HEK293 (cell line): ENCODE results near the gene TPMT.
A peak's percentile ranks its signal among the peaks of the same experiment; 100 is the strongest.

ENCODE experiments used
- CTCF ChIA-PET: fragments of 350-600 bp; formaldehyde crosslinking; extraction: SDS; loops from one replicate; lab custom pipeline; 2021; ENCODE audit warnings: antibody characterized with exemption; lab: Yijun Ruan, JAX
- POLR2A ChIA-PET: fragments of 300-600 bp; formaldehyde crosslinking; extraction: SDS; loops from one replicate; lab custom pipeline; 2020; ENCODE audit warnings: antibody characterized with exemption, inconsistent platforms; lab: Yijun Ruan, JAX
- H3K27ac ChIP-seq: fragments of 200-500 bp; sonication (Bioruptor generic); 2 replicates; pipeline ENCODE4 v1.5.1; 2014; ENCODE audit warnings: low read depth, low read length, control low read depth, inconsistent platforms; ENCODE audit errors: extremely low read depth
- H3K36me3 ChIP-seq, 2 experiments: fragments of 200-500 bp in 1 of 2; sonication (Bioruptor generic) in 1 of 2; 1 replicate in 1 of 2; 2 replicates in 1 of 2; pipeline ENCODE4 v1.5.1; 2014 to 2017; ENCODE audit warnings: inconsistent platforms in 2 of 2, low read length in 2 of 2; ENCODE audit not compliant: control insufficient read depth in 2 of 2, insufficient read depth in 1 of 2
- H3K4me1 ChIP-seq: fragments of 200-500 bp; sonication (Bioruptor generic); 2 replicates; pipeline ENCODE4 v1.5.1; 2014; ENCODE audit warnings: mild to moderate bottlenecking, low read length, inconsistent platforms; ENCODE audit not compliant: control insufficient read depth, insufficient read depth
- H3K4me3 ChIP-seq: 2 replicates; pipeline ENCODE4 v1.5.1; 2011; ENCODE audit warnings: low read depth, mild to moderate bottlenecking, control low read depth, low read length, moderate library complexity
- H3K9me3 ChIP-seq: fragments of 200-500 bp; sonication (Bioruptor generic); 2 replicates; pipeline ENCODE4 v1.5.1; 2014; ENCODE audit warnings: low read depth, low read length, inconsistent platforms; ENCODE audit not compliant: control insufficient read depth, insufficient read depth
- FEZF1 ChIP-seq: fragments of 450-650 bp; formaldehyde crosslinking; IDR thresholded peaks from 2 replicates; pipeline ENCODE4 v1.5.1; 2016; ENCODE audit warnings: missing biosample characterization, missing genetic modification characterization
- REST ChIP-seq: fragments of 450-650 bp; formaldehyde crosslinking; IDR thresholded peaks from 2 replicates; pipeline ENCODE4 v1.5.1; 2016; ENCODE audit warnings: missing biosample characterization, missing genetic modification characterization
- ZFHX2 ChIP-seq: fragments of 450-650 bp; formaldehyde crosslinking; conservative IDR thresholded peaks from 2 replicates; pipeline ENCODE4 v1.5.1; 2016; ENCODE audit warnings: missing biosample characterization, missing genetic modification characterization
- ZIC2 ChIP-seq: fragments of 450-650 bp; formaldehyde crosslinking; IDR thresholded peaks from 2 replicates; pipeline ENCODE4 v1.5.1; 2016; ENCODE audit warnings: missing biosample characterization, missing genetic modification characterization
- ZNF10 ChIP-seq: fragments of 450-650 bp; formaldehyde crosslinking; IDR thresholded peaks from 2 replicates; pipeline ENCODE4 v1.5.1; 2017; ENCODE audit warnings: missing biosample characterization, missing genetic modification characterization
- ZNF239 ChIP-seq: fragments of 450-650 bp; formaldehyde crosslinking; IDR thresholded peaks from 2 replicates; pipeline ENCODE4 v1.5.1; 2016; ENCODE audit warnings: missing biosample characterization, missing genetic modification characterization
- ZNF248 ChIP-seq: fragments of 450-650 bp; formaldehyde crosslinking; IDR thresholded peaks from 2 replicates; pipeline ENCODE4 v1.5.1; 2017; ENCODE audit warnings: missing biosample characterization, missing genetic modification characterization
- ZNF292 ChIP-seq: fragments of 450-650 bp; formaldehyde crosslinking; IDR thresholded peaks from 2 replicates; pipeline ENCODE4 v1.5.1; 2016; ENCODE audit warnings: low read depth, missing biosample characterization, missing genetic modification characterization, borderline replicate concordance
- ZNF341 ChIP-seq: fragments of 450-650 bp; formaldehyde crosslinking; IDR thresholded peaks from 2 replicates; pipeline ENCODE4; 2016; ENCODE audit warnings: low read depth, missing biosample characterization, missing genetic modification characterization
- ZNF514 ChIP-seq: fragments of 450-650 bp; formaldehyde crosslinking; IDR thresholded peaks from 2 replicates; pipeline ENCODE4 v1.5.1; 2016; ENCODE audit warnings: missing biosample characterization, missing genetic modification characterization
- ZNF571 ChIP-seq: fragments of 450-650 bp; formaldehyde crosslinking; IDR thresholded peaks from 2 replicates; pipeline ENCODE4 v1.5.0; 2017; ENCODE audit warnings: missing biosample characterization, missing genetic modification characterization
- ZNF777 ChIP-seq: fragments of 450-650 bp; formaldehyde crosslinking; IDR thresholded peaks from 2 replicates; pipeline ENCODE4 v1.5.1; 2017; ENCODE audit warnings: missing biosample characterization, missing genetic modification characterization, borderline replicate concordance
- ZSCAN4 ChIP-seq: fragments of 450-650 bp; formaldehyde crosslinking; IDR thresholded peaks from 2 replicates; pipeline ENCODE4 v1.5.1; 2017; ENCODE audit warnings: missing biosample characterization, missing genetic modification characterization
- ZSCAN5A ChIP-seq: fragments of 450-650 bp; formaldehyde crosslinking; IDR thresholded peaks from 2 replicates; pipeline ENCODE4 v1.5.1; 2016; ENCODE audit warnings: missing biosample characterization, missing genetic modification characterization
- TF ChIP-seq, protein P1 (sequence below): sonication (generic); formaldehyde crosslinking; IDR thresholded peaks from 2 replicates; pipeline ENCODE4 v1.8.1; 2022; ENCODE audit warnings: mild to moderate bottlenecking, moderate library complexity, missing genetic modification reagents
- TF ChIP-seq, protein P2 (sequence below): fragments of 450-650 bp; formaldehyde crosslinking; IDR thresholded peaks from 2 replicates; pipeline ENCODE4 v1.5.1; 2016; ENCODE audit warnings: missing biosample characterization, missing genetic modification characterization
- TF ChIP-seq, protein P3 (sequence below): fragments of 450-650 bp; formaldehyde crosslinking; IDR thresholded peaks from 2 replicates; pipeline ENCODE4 v1.5.1; 2016; ENCODE audit warnings: missing biosample characterization, missing genetic modification characterization

Gene TPMT

GRCh38 chr6:18186540-18187250 is 31.8 kb upstream of the TPMT start:
- no peak overlapping the region for H3K4me3 ChIP-seq
- peaks cover 0 to 7% of the 10 kb centered on the region in 2 experiments; a peak in 2 of 3 replicates for H3K36me3 ChIP-seq
- POLR2A ChIA-PET: no interaction called here
- CTCF ChIA-PET: no interaction called here
- H3K9me3 ChIP-seq: no peaks in the 10 kb centered on the region
- H3K4me1 ChIP-seq: peaks cover 4% of the 10 kb centered on the region; the same call in 1 of the 2 replicates
- TF ChIP-seq ZNF777 (tag by site-specific recombination) (no peak), ZNF10 (tag by site-specific recombination) (no peak), ZSCAN4 (tag by site-specific recombination) (no peak), ZNF292 (tag by site-specific recombination) (no peak), ZNF571 (tag by site-specific recombination) (no peak), ZNF239 (tag by site-specific recombination) (no peak), FEZF1 (tag by site-specific recombination) (peak; percentile 43; the same call in 1 of the 2 replicates), ZNF248 (tag by site-specific recombination) (no peak), ZIC2 (tag by site-specific recombination) (peak; percentile 69), ZFHX2 (tag by site-specific recombination) (no peak), REST (no peak), ZNF514 (tag by site-specific recombination) (no peak)
- TF ChIP-seq, protein P1, sequence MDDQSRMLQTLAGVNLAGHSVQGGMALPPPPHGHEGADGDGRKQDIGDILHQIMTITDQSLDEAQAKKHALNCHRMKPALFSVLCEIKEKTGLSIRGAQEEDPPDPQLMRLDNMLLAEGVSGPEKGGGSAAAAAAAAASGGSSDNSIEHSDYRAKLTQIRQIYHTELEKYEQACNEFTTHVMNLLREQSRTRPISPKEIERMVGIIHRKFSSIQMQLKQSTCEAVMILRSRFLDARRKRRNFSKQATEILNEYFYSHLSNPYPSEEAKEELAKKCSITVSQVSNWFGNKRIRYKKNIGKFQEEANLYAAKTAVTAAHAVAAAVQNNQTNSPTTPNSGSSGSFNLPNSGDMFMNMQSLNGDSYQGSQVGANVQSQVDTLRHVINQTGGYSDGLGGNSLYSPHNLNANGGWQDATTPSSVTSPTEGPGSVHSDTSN (CRISPR knock-in tag): no peak
- TF ChIP-seq, protein P2, sequence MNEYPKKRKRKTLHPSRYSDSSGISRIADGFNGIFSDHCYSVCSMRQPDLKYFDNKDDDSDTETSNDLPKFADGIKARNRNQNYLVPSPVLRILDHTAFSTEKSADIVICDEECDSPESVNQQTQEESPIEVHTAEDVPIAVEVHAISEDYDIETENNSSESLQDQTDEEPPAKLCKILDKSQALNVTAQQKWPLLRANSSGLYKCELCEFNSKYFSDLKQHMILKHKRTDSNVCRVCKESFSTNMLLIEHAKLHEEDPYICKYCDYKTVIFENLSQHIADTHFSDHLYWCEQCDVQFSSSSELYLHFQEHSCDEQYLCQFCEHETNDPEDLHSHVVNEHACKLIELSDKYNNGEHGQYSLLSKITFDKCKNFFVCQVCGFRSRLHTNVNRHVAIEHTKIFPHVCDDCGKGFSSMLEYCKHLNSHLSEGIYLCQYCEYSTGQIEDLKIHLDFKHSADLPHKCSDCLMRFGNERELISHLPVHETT (tag by site-specific recombination): no peak
- no peak overlapping the region for H3K27ac ChIP-seq

DNA sequence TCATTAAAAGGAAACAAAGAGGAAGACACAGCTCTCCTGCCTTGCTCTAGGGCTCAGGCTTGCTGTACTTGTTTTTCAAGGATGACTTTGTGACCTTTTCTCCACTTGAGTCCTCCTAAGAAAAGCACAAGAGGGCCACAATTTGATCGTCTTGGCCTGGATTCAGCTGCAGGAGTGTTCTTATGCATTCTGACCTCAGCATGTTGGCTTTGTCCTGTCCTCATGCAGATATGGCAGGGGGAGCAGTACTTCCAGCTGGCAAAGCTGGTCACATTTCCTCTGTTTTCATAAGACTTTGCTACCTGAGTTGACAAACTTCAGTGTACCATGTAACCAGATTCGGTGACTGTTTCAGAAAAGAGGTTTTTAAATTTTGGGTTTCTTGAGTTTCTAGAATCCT is 31.2 kb upstream of the TPMT start:
- ChIA-PET CTCF (interaction anchor here (1.5 kb wide), 1 partner anchor 382 kb away, joined by 3 read pairs; no protein-coding TSS in a partner anchor), POLR2A (no interaction called here)
- H3K4me1 ChIP-seq: peaks cover 4% of the 10 kb centered on the region; the same call in 1 of the 2 replicates
- no peaks in the 10 kb centered on the region for H3K9me3 ChIP-seq
- no peak overlapping the region for H3K27ac ChIP-seq
- TF ChIP-seq, protein P3, sequence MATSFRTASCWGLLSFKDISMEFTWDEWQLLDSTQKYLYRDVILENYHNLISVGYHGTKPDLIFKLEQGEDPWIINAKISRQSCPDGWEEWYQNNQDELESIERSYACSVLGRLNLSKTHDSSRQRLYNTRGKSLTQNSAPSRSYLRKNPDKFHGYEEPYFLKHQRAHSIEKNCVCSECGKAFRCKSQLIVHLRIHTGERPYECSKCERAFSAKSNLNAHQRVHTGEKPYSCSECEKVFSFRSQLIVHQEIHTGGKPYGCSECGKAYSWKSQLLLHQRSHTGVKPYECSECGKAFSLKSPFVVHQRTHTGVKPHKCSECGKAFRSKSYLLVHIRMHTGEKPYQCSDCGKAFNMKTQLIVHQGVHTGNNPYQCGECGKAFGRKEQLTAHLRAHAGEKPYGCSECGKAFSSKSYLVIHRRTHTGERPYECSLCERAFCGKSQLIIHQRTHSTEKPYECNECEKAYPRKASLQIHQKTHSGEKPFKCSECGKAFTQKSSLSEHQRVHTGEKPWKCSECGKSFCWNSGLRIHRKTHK (tag by site-specific recombination): no peak
- TF ChIP-seq ZIC2 (tag by site-specific recombination) (peak; percentile 41), ZSCAN5A (no peak), ZNF341 (tag by site-specific recombination) (peak; percentile 52; the same call in 1 of the 2 replicates)
- peaks cover 0 to 1% of the 10 kb centered on the region in 2 experiments; a peak in 2 of 3 replicates for H3K36me3 ChIP-seq
- no peak overlapping the region for H3K4me3 ChIP-seq
